Lower lobe of right lung (tissue), 2 donors: ENCODE results near the gene C19orf33. TPM values are rescaled to one million over a fixed set of nuclear protein-coding genes. Genes with fewer than 3 reads are reported as not detected.

ENCODE experiments used
- ATAC-seq, 2 donors: fragments of 200-7000 bp; cut with Tn5 transposase; one replicate each; pipeline ENCODE4 v1.9.1; 2020 to 2022; ENCODE audit warnings: mild to moderate bottlenecking in 2 of 2, moderate library complexity in 2 of 2
- DNase-seq: peaks from one replicate; pipeline ENCODE4 v3.0.0-alpha.2; 2020
- H3K27ac ChIP-seq: fragments of 200-600 bp; one replicate; pipeline ENCODE4 v1.8.0; 2022
- H3K27me3 ChIP-seq: fragments of 200-600 bp; one replicate; pipeline ENCODE4 v1.8.0; 2022; ENCODE audit warnings: low read depth
- H3K36me3 ChIP-seq: fragments of 200-600 bp; one replicate; pipeline ENCODE4 v1.8.0; 2022; ENCODE audit warnings: mild to moderate bottlenecking
- H3K4me1 ChIP-seq: fragments of 200-600 bp; one replicate; pipeline ENCODE4 v1.8.0; 2022
- H3K4me3 ChIP-seq: fragments of 200-600 bp; one replicate; pipeline ENCODE4 v1.8.0; 2022; ENCODE audit warnings: mild to moderate bottlenecking
- H3K9me3 ChIP-seq: fragments of 200-600 bp; one replicate; pipeline ENCODE4 v1.8.0; 2022
- CTCF ChIP-seq: fragments of 200-600 bp; IDR thresholded peaks from one replicate; pipeline ENCODE4 v1.8.0; 2022; ENCODE audit warnings: antibody characterized with exemption, mild to moderate bottlenecking
- intact Hi-C: fragments of 100-400 bp; cut with DNase I; formaldehyde crosslinking; loops from one replicate; pipeline ENCODE4 v1.11.0; 2022
- total RNA-seq: library from RNA; stranded (reverse); fragmentation: NEBNext Ultra II Directional; extraction: Animal tissue kit (Norgen Biotek cat#: 25700); gene quantifications from one replicate; pipeline ENCODE4 v1.2.1, GENCODE V29; 2021
- donor health status: DM: no; HTN: yes; CAD: no; lungs with severe emphysema.

C19orf33 gene
- total RNA-seq, 1 donor from 2014 or later = 35.6 TPM

GRCh38 chr19:38289955-38290354, 14.1 kb upstream of the C19orf33 start:
- Histone ChIP-seq H3K27me3 (no peaks in the 10 kb centered on the region), H3K9me3 (no peaks in the 10 kb centered on the region), H3K36me3 (peaks cover 71% of the 10 kb centered on the region), H3K4me3 (no peak overlapping the region), H3K4me1 (peaks cover 43% of the 10 kb centered on the region), H3K27ac (peak overlapping the region; percentile 55)
- DNase-seq (no peak), ATAC-seq (no peak)
- intact Hi-C loops = no loop called here
- TF ChIP-seq CTCF = no peak

GRCh38 chr19:38290631-38291147, 13.4 kb upstream of the C19orf33 start:
- Histone ChIP-seq H3K36me3 (peaks cover 66% of the 10 kb centered on the region), H3K27me3 (no peaks in the 10 kb centered on the region), H3K4me1 (peaks cover 38% of the 10 kb centered on the region), H3K9me3 (no peaks in the 10 kb centered on the region), H3K4me3 (no peak overlapping the region), H3K27ac (peak overlapping the region; percentile 55)
- DNase-seq = peak; percentile 79
- intact Hi-C loops = no loop called here
- peak; percentile 74 to 80 for ATAC-seq
- no peak for TF ChIP-seq CTCF

GRCh38 chr19:38291855-38292254, 12.2 kb upstream of the C19orf33 start:
- Histone ChIP-seq H3K27ac (no peak overlapping the region), H3K4me3 (no peak overlapping the region), H3K36me3 (peaks cover 62% of the 10 kb centered on the region), H3K4me1 (peaks cover 38% of the 10 kb centered on the region), H3K27me3 (no peaks in the 10 kb centered on the region), H3K9me3 (no peaks in the 10 kb centered on the region)
- ATAC-seq (no peak), DNase-seq (no peak)
- no peak for TF ChIP-seq CTCF
- intact Hi-C loops = no loop called here

- no peak overlapping the region for H3K4me3 ChIP-seq
- H3K27ac ChIP-seq = no peak overlapping the region
- DNase-seq (no peak), ATAC-seq (no peak)
- peaks cover 55% of the 10 kb centered on the region for H3K36me3 ChIP-seq
- H3K4me1 ChIP-seq = peaks cover 28% of the 10 kb centered on the region
- intact Hi-C loops = no loop called here
- no peaks in the 10 kb centered on the region for H3K27me3 ChIP-seq
- no peak for TF ChIP-seq CTCF
- no peaks in the 10 kb centered on the region for H3K9me3 ChIP-seq
Measured at GRCh38 chr19:38293281-38293680, 10.8 kb upstream of the C19orf33 start.

- no peak overlapping the region for H3K27ac ChIP-seq
- peaks cover 20% of the 10 kb centered on the region for H3K4me1 ChIP-seq
- DNase-seq (no peak), ATAC-seq (no peak)
- no peak overlapping the region for H3K4me3 ChIP-seq
- H3K27me3 ChIP-seq = no peaks in the 10 kb centered on the region
- TF ChIP-seq CTCF = no peak
- intact Hi-C loops = no loop called here
- no peaks in the 10 kb centered on the region for H3K9me3 ChIP-seq
- H3K36me3 ChIP-seq = peaks cover 47% of the 10 kb centered on the region
Measured at GRCh38 chr19:38294090-38294489, 10.0 kb upstream of the C19orf33 start.
